ENCODE data around the gene PTPN6. TPM values are rescaled to one million over a fixed set of nuclear protein-coding genes. Genes with fewer than 3 reads are reported as not detected.
A peak's percentile ranks its signal among the peaks of the same experiment; 100 is the strongest.

PTPN6 gene
- total RNA-seq, 1 experiment from 2014 or later, result 19.8 TPM

DNA sequence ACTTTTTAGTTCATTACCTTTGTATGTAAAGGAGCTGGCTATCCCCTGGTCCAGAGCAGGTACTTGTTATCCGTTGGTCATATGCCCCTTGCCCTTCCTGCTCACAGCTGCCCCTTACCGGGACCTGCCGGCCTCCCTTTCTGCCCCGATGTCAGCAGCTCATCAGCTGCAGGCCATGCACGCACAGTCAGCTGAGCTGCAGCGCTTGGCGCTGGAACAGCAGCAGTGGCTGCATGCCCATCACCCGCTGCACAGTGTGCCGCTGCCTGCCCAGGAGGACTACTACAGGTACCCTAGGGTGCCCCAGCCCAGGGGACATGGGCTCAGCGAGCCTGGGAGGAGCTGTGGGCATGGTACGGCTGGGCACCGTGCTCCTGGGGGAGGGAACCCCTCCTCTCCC, 9.9 kb upstream of the PTPN6 start:
- H4K20me1 ChIP-seq (ENCODE audit: control insufficient read depth, insufficient read depth, insufficient read length), result no peaks in the 10 kb centered on the region
- H3K14ac ChIP-seq (ENCODE audit: insufficient read depth, low read length), result no peak overlapping the region
- H3K9me3 Mint-ChIP-seq, result no peaks in the 10 kb centered on the region; a peak in 2 of 5 replicates
- no peaks in the 10 kb centered on the region for H3K79me1 ChIP-seq (ENCODE audit: insufficient read depth, low read depth, low read length, poor library complexity, severe bottlenecking)
- H4K91ac ChIP-seq (ENCODE audit: insufficient read length, low read depth, low read length), result no peak overlapping the region
- H3T11ph ChIP-seq (ENCODE audit: low read length), result no peak overlapping the region
- H2AFZ ChIP-seq (ENCODE audit: low read length), result no peak overlapping the region
- H3K56ac ChIP-seq (ENCODE audit: insufficient read length, low read depth, low read length), result no peak overlapping the region
- peaks cover 16% of the 10 kb centered on the region for H3K23me2 ChIP-seq (ENCODE audit: insufficient read length, low read depth, low read length, poor library complexity, severe bottlenecking)
- no peak overlapping the region for H4K8ac ChIP-seq (replicated peaks; ENCODE audit: insufficient read length, low read depth, low read length)
- H3K4me2 ChIP-seq (ENCODE audit: insufficient read depth, insufficient read length, low read length), result no peak overlapping the region
- H2BK5ac ChIP-seq (ENCODE audit: insufficient read length, low read length), result no peak overlapping the region
- no peak overlapping the region for H3K18ac ChIP-seq (ENCODE audit: insufficient read length, low read depth, low read length)
- H3K27me3 ChIP-seq (ENCODE audit: insufficient read depth, low read length), result no peaks in the 10 kb centered on the region
- 0 out of 2 replicates have a peak, but pooled peaks cover 4% of the 10 kb centered on the region for H3K4me1 ChIP-seq (ENCODE audit: insufficient read depth, low read length)
- no CpG with 5 or more reads among the region's 12 CpGs for WGBS (ENCODE audit: extremely low coverage, insufficient read length, low lambda C conversion rate)
- no peak overlapping the region for H2BK12ac ChIP-seq (ENCODE audit: insufficient read length, low read depth, low read length)
- H4K5ac ChIP-seq (ENCODE audit: insufficient read length, low read depth, low read length), result no peak overlapping the region
- peak overlapping the region in 1 of 2 experiments; percentile 48; a peak in 1 of 5 replicates for H3K4me3 Mint-ChIP-seq
- no peaks in the 10 kb centered on the region for H3K79me2 ChIP-seq (ENCODE audit: insufficient read depth, low read length)
- no peak overlapping the region for H3K9ac ChIP-seq (ENCODE audit: extremely low read depth, insufficient read length, low read length)
- no peak overlapping the region for H3K27ac ChIP-seq (ENCODE audit: insufficient read length, low read depth, low read length)
- no peak overlapping the region for H2AK5ac ChIP-seq (ENCODE audit: insufficient read length, low read length)
- peak overlapping the region in 2 of 3 experiments; percentile 67 to 73; a peak in 1 of 7 replicates for H3K27ac Mint-ChIP-seq
- H3K4ac ChIP-seq (ENCODE audit: low read depth, low read length), result no peak overlapping the region
- DNase-seq, result no peak
- peaks cover 2% of the 10 kb centered on the region; the same call in 1 of the 2 replicates for H3K27me3 Mint-ChIP-seq (ENCODE audit: low read depth)
- peaks cover 39 to 51% of the 10 kb centered on the region in 2 experiments for H3K4me1 Mint-ChIP-seq
- H3K9me3 ChIP-seq (ENCODE audit: control insufficient read depth, low read depth, low read length), result no peaks in the 10 kb centered on the region
- TF ChIP-seq, protein P1, sequence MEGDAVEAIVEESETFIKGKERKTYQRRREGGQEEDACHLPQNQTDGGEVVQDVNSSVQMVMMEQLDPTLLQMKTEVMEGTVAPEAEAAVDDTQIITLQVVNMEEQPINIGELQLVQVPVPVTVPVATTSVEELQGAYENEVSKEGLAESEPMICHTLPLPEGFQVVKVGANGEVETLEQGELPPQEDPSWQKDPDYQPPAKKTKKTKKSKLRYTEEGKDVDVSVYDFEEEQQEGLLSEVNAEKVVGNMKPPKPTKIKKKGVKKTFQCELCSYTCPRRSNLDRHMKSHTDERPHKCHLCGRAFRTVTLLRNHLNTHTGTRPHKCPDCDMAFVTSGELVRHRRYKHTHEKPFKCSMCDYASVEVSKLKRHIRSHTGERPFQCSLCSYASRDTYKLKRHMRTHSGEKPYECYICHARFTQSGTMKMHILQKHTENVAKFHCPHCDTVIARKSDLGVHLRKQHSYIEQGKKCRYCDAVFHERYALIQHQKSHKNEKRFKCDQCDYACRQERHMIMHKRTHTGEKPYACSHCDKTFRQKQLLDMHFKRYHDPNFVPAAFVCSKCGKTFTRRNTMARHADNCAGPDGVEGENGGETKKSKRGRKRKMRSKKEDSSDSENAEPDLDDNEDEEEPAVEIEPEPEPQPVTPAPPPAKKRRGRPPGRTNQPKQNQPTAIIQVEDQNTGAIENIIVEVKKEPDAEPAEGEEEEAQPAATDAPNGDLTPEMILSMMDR (conservative IDR thresholded peaks at IDR 0.05), result no peak
- no peak overlapping the region for H2BK20ac ChIP-seq (ENCODE audit: low read depth, low read length, poor library complexity, severe bottlenecking)
- no peak overlapping the region for H2BK15ac ChIP-seq (ENCODE audit: low read depth, low read length)
- no peak overlapping the region for H3K23ac ChIP-seq (ENCODE audit: insufficient read length, low read depth, low read length)
- H3K36me3 Mint-ChIP-seq (ENCODE audit: insufficient read depth in 1 of 3, low read depth in 3 of 3), result peaks cover 16 to 56% (median 36%) of the 10 kb centered on the region in 3 experiments
- no peak overlapping the region for H2BK120ac ChIP-seq (ENCODE audit: low read depth, low read length, poor library complexity, severe bottlenecking)

Measured in H9 (cell line).